HG03064 (cell line): ENCODE measurements around the gene MZF1.

Experiments used
- ATAC-seq: cut with Tn5 transposase; IDR thresholded peaks from one replicate; pipeline ENCODE4 v1.9.1; 2021; ENCODE audit warnings: low read depth; ENCODE audit not compliant: unreplicated experiment

Gene MZF1

DNA sequence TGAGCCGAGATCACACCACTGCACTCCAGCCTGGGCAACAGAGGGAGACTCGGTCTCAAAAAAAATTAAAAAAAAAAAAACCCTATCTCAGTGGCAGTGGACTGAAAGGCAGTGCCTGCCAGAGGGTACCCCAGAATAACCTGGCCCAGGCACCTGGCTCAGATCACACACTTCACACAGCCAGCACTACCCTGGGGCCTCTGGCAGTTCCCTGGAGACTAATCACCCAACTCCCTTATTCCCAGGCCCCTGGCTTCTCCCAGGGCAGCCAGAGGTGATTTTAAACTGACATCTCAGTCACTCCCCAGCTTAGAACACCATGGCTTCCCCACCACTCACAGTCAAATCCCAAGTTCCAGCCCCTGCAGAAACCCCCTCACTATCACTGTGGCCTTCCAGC is 57.9 kb downstream of the MZF1 start:
- ATAC-seq = no peak

- no peak for ATAC-seq
Measured at GRCh38 chr19:58514564-58515022, 58.5 kb downstream of the MZF1 start.

- ATAC-seq = peak; percentile 69
Measured at GRCh38 chr19:58513694-58514563, 59.2 kb downstream of the MZF1 start.

GRCh38 chr19:58513213-58513693 is 59.9 kb downstream of the MZF1 start:
- ATAC-seq = no peak
